IPS-18a (cell line): ENCODE data around the gene OR51V1.

Source experiments
- H3K27ac ChIP-seq: one replicate; pipeline ENCODE4 v1.5.1; 2013; ENCODE audit warnings: low read length
- H3K27me3 ChIP-seq: one replicate; pipeline ENCODE4 v1.6.1; 2013; ENCODE audit warnings: mild to moderate bottlenecking, low read length; ENCODE audit not compliant: control insufficient read depth, insufficient read depth
- H3K36me3 ChIP-seq: one replicate; pipeline ENCODE4 v1.6.1; 2013; ENCODE audit warnings: low read depth, low read length; ENCODE audit not compliant: control insufficient read depth
- H3K4me1 ChIP-seq: one replicate; pipeline ENCODE4 v1.6.1; 2013; ENCODE audit warnings: low read depth, low read length; ENCODE audit not compliant: control insufficient read depth
- H3K4me3 ChIP-seq: one replicate; pipeline ENCODE4 v1.5.1; 2013; ENCODE audit warnings: low read length
- H3K9ac ChIP-seq: one replicate; pipeline ENCODE4 v1.6.1; 2013; ENCODE audit warnings: mild to moderate bottlenecking, low read length, moderate library complexity
- H3K9me3 ChIP-seq: one replicate; pipeline ENCODE4 v1.6.1; 2013; ENCODE audit warnings: low read depth, low read length; ENCODE audit not compliant: control insufficient read depth

Gene OR51V1

DNA sequence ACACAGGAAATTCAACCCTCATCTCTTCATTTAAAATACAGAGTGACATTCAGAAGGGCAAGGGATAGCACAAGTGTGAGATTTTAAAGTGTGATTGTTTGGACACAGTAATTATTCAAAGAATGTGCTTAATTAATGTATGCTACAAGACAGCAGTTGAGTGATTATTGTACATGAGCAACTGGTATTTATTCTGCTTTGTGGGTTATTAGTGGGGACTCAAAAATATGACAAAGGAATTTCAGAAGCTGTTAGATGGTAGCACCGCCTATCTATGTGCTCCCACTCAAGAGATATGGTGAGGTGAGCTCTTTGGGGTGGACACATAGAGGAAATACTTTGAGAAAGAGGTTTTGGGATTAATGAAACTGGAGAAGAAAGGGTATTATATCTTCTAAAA lies 39.6 kb upstream of the OR51V1 start:
- H3K36me3 ChIP-seq = no peaks in the 10 kb centered on the region
- no peak overlapping the region for H3K4me3 ChIP-seq
- H3K9ac ChIP-seq = no peak overlapping the region
- no peaks in the 10 kb centered on the region for H3K27me3 ChIP-seq
- H3K4me1 ChIP-seq = no peaks in the 10 kb centered on the region
- no peak overlapping the region for H3K27ac ChIP-seq
- H3K9me3 ChIP-seq = no peaks in the 10 kb centered on the region

DNA sequence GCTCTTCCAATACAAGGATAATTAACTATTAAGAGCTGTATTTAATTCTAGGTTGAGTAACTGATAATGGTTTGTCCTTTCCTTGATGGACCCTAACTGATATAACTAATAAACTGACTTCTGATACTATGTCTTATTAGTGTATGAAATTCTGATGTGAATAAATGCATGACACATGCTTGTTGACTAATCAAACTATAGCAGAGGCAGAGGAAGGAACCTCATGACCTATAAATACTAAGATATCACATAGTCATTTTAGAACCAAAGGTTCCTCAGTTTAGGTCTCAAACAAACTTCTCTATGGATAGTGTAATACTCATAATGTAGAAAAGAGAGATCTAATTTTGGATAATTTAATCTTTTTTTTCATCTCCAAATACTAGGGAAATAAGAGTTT lies 38.6 kb upstream of the OR51V1 start:
- no peak overlapping the region for H3K9ac ChIP-seq
- no peaks in the 10 kb centered on the region for H3K9me3 ChIP-seq
- H3K4me3 ChIP-seq = no peak overlapping the region
- no peaks in the 10 kb centered on the region for H3K36me3 ChIP-seq
- H3K27ac ChIP-seq = no peak overlapping the region
- no peaks in the 10 kb centered on the region for H3K4me1 ChIP-seq
- no peaks in the 10 kb centered on the region for H3K27me3 ChIP-seq

GRCh38 chr11:5238486-5238885 lies 38.0 kb upstream of the OR51V1 start:
- H3K36me3 ChIP-seq = no peaks in the 10 kb centered on the region
- no peaks in the 10 kb centered on the region for H3K9me3 ChIP-seq

DNA sequence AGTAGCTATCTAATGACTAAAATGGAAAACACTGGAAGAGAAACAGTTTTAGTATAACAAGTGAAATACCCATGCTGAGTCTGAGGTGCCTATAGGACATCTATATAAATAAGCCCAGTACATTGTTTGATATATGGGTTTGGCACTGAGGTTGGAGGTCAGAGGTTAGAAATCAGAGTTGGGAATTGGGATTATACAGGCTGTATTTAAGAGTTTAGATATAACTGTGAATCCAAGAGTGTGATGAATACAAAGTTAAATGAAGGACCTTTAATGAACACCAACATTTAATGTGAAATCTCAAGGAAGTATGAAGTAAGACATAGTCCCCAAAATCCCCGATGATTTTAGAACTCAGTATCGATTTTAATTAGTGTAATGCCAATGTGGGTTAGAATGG lies 36.9 kb upstream of the OR51V1 start:
- no peak overlapping the region for H3K4me3 ChIP-seq
- H3K9me3 ChIP-seq = no peaks in the 10 kb centered on the region
- no peak overlapping the region for H3K27ac ChIP-seq

More at GRCh38 chr11:5238486-5238885, 38.0 kb upstream of the OR51V1 start:
- Histone ChIP-seq H3K9ac (no peak overlapping the region), H3K27ac (no peak overlapping the region), H3K27me3 (no peaks in the 10 kb centered on the region), H3K4me3 (no peak overlapping the region), H3K4me1 (no peaks in the 10 kb centered on the region)

DNA sequence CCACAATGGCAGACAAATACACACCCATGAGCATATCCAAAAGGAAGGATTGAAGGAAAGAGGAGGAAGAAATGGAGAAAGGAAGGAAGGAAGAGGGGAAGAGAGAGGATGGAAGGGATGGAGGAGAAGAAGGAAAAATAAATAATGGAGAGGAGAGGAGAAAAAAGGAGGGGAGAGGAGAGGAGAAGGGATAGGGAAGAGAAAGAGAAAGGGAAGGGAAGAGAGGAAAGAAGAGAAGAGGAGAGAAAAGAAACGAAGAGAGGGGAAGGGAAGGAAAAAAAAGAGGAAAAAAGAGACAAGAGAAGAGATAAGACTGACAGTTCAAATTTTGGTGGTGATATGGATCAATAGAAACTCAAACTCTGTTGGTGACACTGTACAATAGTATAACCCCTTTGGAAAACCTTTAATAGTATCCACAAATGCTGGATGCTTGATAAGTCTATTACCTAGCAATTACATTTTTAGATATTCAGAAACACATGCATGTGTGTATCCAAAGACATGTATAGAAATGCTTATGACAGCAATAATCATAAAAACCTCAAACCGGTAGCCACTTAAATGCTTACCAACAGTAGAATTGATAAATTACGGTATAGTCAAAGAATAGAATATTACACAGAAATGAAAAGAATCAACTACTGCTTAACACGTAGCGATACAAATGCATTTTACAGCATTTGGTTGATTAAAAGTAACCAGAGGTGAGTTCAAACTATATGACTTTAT lies 35.0 kb upstream of the OR51V1 start:
- Histone ChIP-seq H3K27me3 (no peaks in the 10 kb centered on the region), H3K4me3 (no peak overlapping the region), H3K9me3 (no peaks in the 10 kb centered on the region), H3K9ac (no peak overlapping the region), H3K36me3 (no peaks in the 10 kb centered on the region), H3K27ac (no peak overlapping the region), H3K4me1 (no peaks in the 10 kb centered on the region)

More for the DNA sequence above, 36.9 kb upstream of the OR51V1 start:
- H3K27me3 ChIP-seq = no peaks in the 10 kb centered on the region
- no peaks in the 10 kb centered on the region for H3K4me1 ChIP-seq
- no peaks in the 10 kb centered on the region for H3K36me3 ChIP-seq
- H3K9ac ChIP-seq = no peak overlapping the region

DNA sequence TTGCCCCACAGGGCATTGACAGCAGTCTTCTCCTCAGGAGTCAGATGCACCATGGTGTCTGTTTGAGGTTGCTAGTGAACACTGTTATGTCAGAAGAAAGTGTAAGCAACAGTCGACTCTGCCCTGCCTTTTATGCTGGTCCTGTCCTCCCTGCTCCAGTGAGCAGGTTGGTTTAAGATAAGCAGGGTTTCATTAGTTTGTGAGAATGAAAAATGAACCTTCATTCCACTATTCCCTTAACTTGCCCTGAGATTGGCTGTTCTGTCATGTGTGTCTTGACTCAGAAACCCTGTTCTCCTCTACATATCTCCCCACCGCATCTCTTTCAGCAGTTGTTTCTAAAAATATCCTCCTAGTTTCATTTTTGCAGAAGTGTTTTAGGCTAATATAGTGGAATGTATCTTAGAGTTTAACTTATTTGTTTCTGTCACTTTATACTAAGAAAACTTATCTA lies 33.9 kb upstream of the OR51V1 start, which contains the start of gene HBD:
HBD (minus strand) TSS at position 103 of the 454 bp plus-strand sequence; CDS start at position 53, 50 bp downstream.
- H3K9me3 ChIP-seq = no peaks in the 10 kb centered on the region
- no peak within 1 kb of the TSS for H3K4me3 ChIP-seq
- H3K9ac ChIP-seq = no peak within 1 kb of the TSS
- no peaks in the 10 kb centered on the region for H3K27me3 ChIP-seq
- no peaks in the 10 kb centered on the region for H3K4me1 ChIP-seq
- no peaks in the 10 kb centered on the region for H3K36me3 ChIP-seq
- no peak within 1 kb of the TSS for H3K27ac ChIP-seq

- H3K36me3 ChIP-seq = no peaks in the 10 kb centered on the region
- H3K4me1 ChIP-seq = no peaks in the 10 kb centered on the region
- H3K9ac ChIP-seq = no peak overlapping the region
- H3K27ac ChIP-seq = no peak overlapping the region
- no peak overlapping the region for H3K4me3 ChIP-seq
- H3K9me3 ChIP-seq = no peaks in the 10 kb centered on the region
- no peaks in the 10 kb centered on the region for H3K27me3 ChIP-seq
These were observed 32.8 kb upstream of the OR51V1 start for GRCh38 chr11:5233307-5233706.

DNA sequence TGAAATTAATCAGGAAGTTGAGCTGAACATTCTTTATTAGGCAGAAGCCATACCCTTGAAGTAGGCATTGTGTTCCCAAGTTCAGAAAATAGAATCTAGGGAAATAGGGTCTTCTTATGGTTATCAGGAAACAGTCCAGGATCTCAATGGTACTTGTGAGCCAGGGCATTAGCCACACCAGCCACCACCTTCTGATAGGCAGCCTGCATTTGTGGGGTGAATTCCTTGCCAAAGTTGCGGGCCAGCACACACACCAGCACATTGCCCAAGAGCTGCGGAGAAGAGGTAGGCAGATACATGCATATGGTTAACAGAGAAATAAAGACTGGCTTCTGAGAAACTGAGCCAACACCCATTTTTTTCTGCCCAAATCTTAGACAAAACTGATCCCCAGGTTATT lies 32.3 kb upstream of the OR51V1 start:
- no peak overlapping the region for H3K9ac ChIP-seq
- H3K27ac ChIP-seq = no peak overlapping the region

DNA sequence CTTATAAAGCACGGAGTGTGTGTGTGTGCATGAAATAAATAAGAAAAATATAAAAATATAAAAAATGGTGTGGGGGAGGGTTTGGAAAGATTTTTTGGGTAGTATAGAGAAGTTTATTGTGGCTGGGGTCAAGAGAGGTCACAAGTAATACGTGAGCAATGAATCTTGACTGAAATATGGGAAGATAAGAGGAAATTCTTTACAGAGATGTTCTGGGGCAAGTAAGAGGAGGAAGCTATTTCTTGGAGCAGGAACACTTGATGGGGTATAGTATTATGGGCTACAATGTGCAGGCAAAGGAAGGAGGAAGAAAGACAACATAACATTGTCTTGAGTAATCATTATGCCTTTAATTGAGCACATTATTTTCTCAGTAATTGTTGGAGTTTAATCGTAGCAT lies 31.7 kb upstream of the OR51V1 start:
- Histone ChIP-seq H3K27me3 (no peaks in the 10 kb centered on the region), H3K9me3 (no peaks in the 10 kb centered on the region), H3K27ac (no peak overlapping the region), H3K36me3 (no peaks in the 10 kb centered on the region), H3K9ac (no peak overlapping the region), H3K4me1 (no peaks in the 10 kb centered on the region), H3K4me3 (no peak overlapping the region)

More for the DNA sequence above, 32.3 kb upstream of the OR51V1 start:
- Histone ChIP-seq H3K9me3 (no peaks in the 10 kb centered on the region), H3K4me1 (no peaks in the 10 kb centered on the region), H3K36me3 (no peaks in the 10 kb centered on the region), H3K27me3 (no peaks in the 10 kb centered on the region), H3K4me3 (no peak overlapping the region)

DNA sequence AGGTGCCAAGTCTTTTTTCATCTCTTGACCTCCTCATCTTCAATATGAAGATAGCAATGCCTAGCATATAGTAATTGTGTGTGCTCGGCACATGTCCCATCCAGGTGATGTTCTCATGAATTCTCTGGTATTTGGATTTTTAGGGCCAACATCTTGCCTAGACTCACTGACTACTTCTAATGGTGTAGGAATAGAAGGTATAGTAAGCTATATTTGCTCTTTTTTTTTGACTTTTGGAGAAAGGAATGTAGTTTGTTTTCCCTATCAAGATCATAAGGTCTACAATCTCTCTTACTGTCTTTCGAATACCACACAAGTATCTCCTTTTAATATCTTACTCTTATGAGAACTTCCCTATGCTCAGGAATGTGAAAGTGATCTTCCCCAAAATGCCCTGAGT lies 30.6 kb upstream of the OR51V1 start:
- H3K4me3 ChIP-seq = no peak overlapping the region
- H3K27ac ChIP-seq = no peak overlapping the region
- H3K9ac ChIP-seq = no peak overlapping the region
- no peaks in the 10 kb centered on the region for H3K27me3 ChIP-seq
- H3K36me3 ChIP-seq = no peaks in the 10 kb centered on the region
- H3K9me3 ChIP-seq = no peaks in the 10 kb centered on the region
- no peaks in the 10 kb centered on the region for H3K4me1 ChIP-seq

DNA sequence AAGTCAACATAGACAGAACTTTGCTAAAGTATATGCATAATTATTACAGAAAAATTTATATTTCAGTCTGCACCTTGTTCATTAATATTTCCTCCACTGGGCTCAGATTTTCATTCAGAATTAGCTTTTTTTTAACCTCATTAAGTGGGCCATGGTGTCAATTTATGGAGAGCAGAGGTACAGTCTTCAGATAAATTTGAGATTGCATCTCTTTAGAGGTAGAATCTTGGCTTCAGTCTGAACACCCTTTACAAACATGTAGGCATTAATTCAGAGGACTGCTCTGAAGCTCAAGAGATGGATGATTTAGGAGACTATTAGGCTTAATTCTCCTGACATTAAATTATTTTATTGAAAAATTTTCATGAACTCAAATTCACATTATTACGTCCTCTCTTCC lies 29.8 kb upstream of the OR51V1 start:
- Histone ChIP-seq H3K9me3 (no peaks in the 10 kb centered on the region), H3K27me3 (no peaks in the 10 kb centered on the region), H3K9ac (no peak overlapping the region), H3K4me3 (no peak overlapping the region), H3K27ac (no peak overlapping the region), H3K4me1 (no peaks in the 10 kb centered on the region), H3K36me3 (no peaks in the 10 kb centered on the region)

- Histone ChIP-seq H3K4me3 (no peak overlapping the region), H3K36me3 (no peaks in the 10 kb centered on the region), H3K27ac (no peak overlapping the region), H3K27me3 (no peaks in the 10 kb centered on the region), H3K9me3 (no peaks in the 10 kb centered on the region), H3K4me1 (no peaks in the 10 kb centered on the region), H3K9ac (no peak overlapping the region)
These were observed 29.3 kb upstream of the OR51V1 start for GRCh38 chr11:5229796-5230195.
